Lung (tissue), 12 donors: ENCODE results near the gene CRACR2B. TPM values are rescaled to one million over a fixed set of nuclear protein-coding genes. Genes with fewer than 3 reads are reported as not detected.

Experiments
- ATAC-seq: fragments of 200-7000 bp; cut with Tn5 transposase; one replicate; pipeline ENCODE4 v1.9.1; 2020; ENCODE audit warnings: moderate number of reproducible peaks; ENCODE audit not compliant: insufficient read depth, low FRiP score
- DNase-seq, 3 donors: peaks; one replicate each; pipeline ENCODE4 v3.0.0-alpha.2; 2013 to 2017
- H3K27ac ChIP-seq, 2 donors: one replicate each; pipeline ENCODE4 v1.5.1; 2013; ENCODE audit warnings: mild to moderate bottlenecking in 2 of 2, moderate library complexity in 2 of 2, control low read depth in 1 of 2, inconsistent platforms in 1 of 2, low read depth in 1 of 2, low read length in 1 of 2
- H3K27me3 ChIP-seq, 3 donors: one replicate each; pipeline ENCODE4 v1.5.1; 2013; ENCODE audit warnings: low read length in 2 of 3; ENCODE audit not compliant: control insufficient read depth in 3 of 3, insufficient read depth in 3 of 3
- H3K36me3 ChIP-seq, 4 donors: one replicate each; pipeline ENCODE4 v1.5.1; 2013; ENCODE audit warnings: low read length in 4 of 4, mild to moderate bottlenecking in 1 of 4, moderate library complexity in 1 of 4; ENCODE audit not compliant: control insufficient read depth in 4 of 4, insufficient read depth in 4 of 4
- H3K4me1 ChIP-seq, 5 donors: one replicate each; pipeline ENCODE4 v1.5.1; 2013; ENCODE audit warnings: low read length in 5 of 5, mild to moderate bottlenecking in 2 of 5, moderate library complexity in 1 of 5; ENCODE audit not compliant: control insufficient read depth in 5 of 5, insufficient read depth in 5 of 5
- H3K4me3 ChIP-seq: one replicate; pipeline ENCODE4 v1.5.1; 2013; ENCODE audit warnings: mild to moderate bottlenecking, control low read depth, moderate library complexity
- H3K9ac ChIP-seq, 2 donors: one replicate each; pipeline ENCODE4 v1.5.1; 2013; ENCODE audit warnings: low read length in 2 of 2, control low read depth in 1 of 2; ENCODE audit not compliant: insufficient read depth in 1 of 2
- H3K9me3 ChIP-seq, 4 donors: one replicate each; pipeline ENCODE4 v1.5.1; 2013; ENCODE audit warnings: low read length in 3 of 4, mild to moderate bottlenecking in 1 of 4, moderate library complexity in 1 of 4; ENCODE audit not compliant: control insufficient read depth in 4 of 4, insufficient read depth in 3 of 4
- CTCF ChIP-seq: IDR thresholded peaks from 2 replicates; pipeline ENCODE4 v1.5.1; 2012; ENCODE audit warnings: mild to moderate bottlenecking; ENCODE audit errors: control extremely low read depth, extremely low read depth
- WGBS, 2 donors: extraction: QIAGEN DNeasy Blood & Tissue Kit; methylation state at CpG; one replicate each; pipeline ENCODE4 v1.1.7; 2013; 5-methylcytosine and 5-hydroxymethylcytosine counted together
- polyA plus RNA-seq, 2 donors: library from polyadenylated mRNA; stranded (reverse); fragments of 200-250 nt; gene quantifications; one replicate each; pipeline ENCODE4 v1.2.1, GENCODE V29; 2013
- total RNA-seq, 2 donors: library from RNA; depleted of rRNA in 1 of 2; stranded (reverse); fragments of >200 nt in 1 of 2; gene quantifications; one replicate each; pipeline ENCODE4 v1.2.1, GENCODE V29; 2014 to 2021
- donor health status: control.
- donor health status: control.
- donor health status: Bipolar disorder and iron deficiency.
- donor health status: healthy.
- donor health status: DM: yes; HTN: yes; CAD: no.

Gene CRACR2B
- total and polyA plus RNA-seq, 4 donors, result 17.9 to 45.1 (median 31.7) TPM

DNA sequence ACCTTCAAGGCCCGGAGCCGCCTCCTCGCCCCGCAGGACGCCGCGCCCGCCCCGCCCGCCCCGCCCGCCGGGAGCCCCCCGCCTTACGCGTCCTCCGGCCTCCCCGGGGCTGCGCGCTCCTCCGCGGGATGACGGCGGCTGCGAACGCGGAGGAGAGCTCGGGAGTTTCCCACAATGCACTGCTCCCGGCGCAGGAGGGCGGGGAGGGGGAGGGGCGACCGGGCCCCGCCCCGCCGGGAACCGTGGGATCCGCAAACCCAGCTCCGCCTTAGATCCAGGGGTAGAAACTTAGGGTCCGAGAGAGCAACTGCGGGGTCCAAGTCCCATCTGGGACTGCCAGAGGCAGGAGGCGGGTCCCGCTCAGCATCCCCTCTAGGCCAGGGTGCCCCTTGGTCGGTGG, 37.8 kb upstream of the CRACR2B start, which contains the start of gene CEND1:
CEND1 (minus strand) TSS at position 148 of the 400 bp plus-strand sequence. CDS start 1,514 bp downstream, outside the sequence.
- no peak for ATAC-seq
- H3K9me3 ChIP-seq, result no peaks in the 10 kb centered on the region

GRCh38 chr11:790721-791564, 36.8 kb upstream of the CRACR2B start:
- peaks cover 0 to 28% (median 7%) of the 10 kb centered on the region in 4 donors for H3K36me3 ChIP-seq

More for the DNA sequence above, 37.8 kb upstream of the CRACR2B start, which contains the start of gene CEND1:
- Histone ChIP-seq H3K4me3 (no peak within 1 kb of the TSS), H3K4me1 (peaks cover 0 to 4% (median 0%) of the 10 kb centered on the region in 5 donors), H3K36me3 (peaks cover 0 to 28% (median 7%) of the 10 kb centered on the region in 4 donors), H3K27me3 (no peaks in the 10 kb centered on the region), H3K9ac (no peak within 1 kb of the TSS), H3K27ac (no peak within 1 kb of the TSS)
- 6 to 8% methylated on average over 29 to 44 of the region's 44 CpGs for WGBS, 2 donors
- no peak for TF ChIP-seq CTCF
- no peak for DNase-seq

GRCh38 chr11:791658-792534, 35.8 kb upstream of the CRACR2B start:
- peaks cover 0 to 28% (median 7%) of the 10 kb centered on the region in 4 donors for H3K36me3 ChIP-seq
- no peak overlapping the region for H3K27ac ChIP-seq
- no peak for DNase-seq
- ATAC-seq, result no peak
- no peaks in the 10 kb centered on the region for H3K27me3 ChIP-seq
- no peak overlapping the region for H3K4me3 ChIP-seq
- WGBS, 2 donors, result 94% methylated on average over 46 to 49 of the region's 49 CpGs
- peaks cover 0 to 19% (median 10%) of the 10 kb centered on the region in 5 donors for H3K4me1 ChIP-seq
- TF ChIP-seq CTCF, result no peak
- H3K9me3 ChIP-seq, result no peaks in the 10 kb centered on the region
- H3K9ac ChIP-seq, result no peak overlapping the region

More at GRCh38 chr11:790721-791564, 36.8 kb upstream of the CRACR2B start:
- no peak for TF ChIP-seq CTCF
- DNase-seq, result peak in 1 of 3 donors; percentile 41
- Histone ChIP-seq H3K27ac (no peak overlapping the region), H3K27me3 (no peaks in the 10 kb centered on the region), H3K9me3 (no peaks in the 10 kb centered on the region), H3K4me1 (peaks cover 0 to 12% (median 3%) of the 10 kb centered on the region in 5 donors), H3K4me3 (no peak overlapping the region), H3K9ac (no peak overlapping the region)
- WGBS, 2 donors, result 78 to 84% methylated on average over 18 of the region's 18 CpGs
- no peak for ATAC-seq
